Measurements from ENCODE around the gene AS3MT. TPM values are rescaled to one million over a fixed set of nuclear protein-coding genes. Genes with fewer than 3 reads are reported as not detected.

The AS3MT gene
- polyA plus RNA-seq, 1 donor (not counting 4 experiments of a cell fraction or from before 2014, with no cell fraction given), result 2.0 TPM

DNA sequence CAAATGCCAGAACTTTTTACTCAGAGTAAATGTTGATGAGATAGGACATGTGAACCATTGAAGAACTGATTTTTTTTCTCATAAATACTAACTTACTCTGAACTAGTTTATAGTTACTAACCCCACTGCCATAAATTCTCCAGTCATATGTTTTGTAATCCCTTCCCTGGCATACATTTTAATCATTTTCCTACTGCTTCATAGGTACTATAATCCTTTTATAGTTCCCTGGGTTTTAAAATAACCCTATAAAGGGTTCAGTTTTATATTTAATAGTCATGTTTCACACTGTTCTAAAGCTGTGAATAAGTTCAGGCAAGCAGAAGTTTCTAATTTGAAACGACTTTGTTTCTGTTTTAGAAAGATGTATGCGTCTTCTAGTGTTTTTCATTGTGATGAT, 77.7 kb downstream of the AS3MT start:
- Histone ChIP-seq H3K4me2 (ENCODE audit: control insufficient read depth, extremely low read depth, insufficient read depth, low read depth, low read length) (no peak overlapping the region), H2AFZ (ENCODE audit: control insufficient read depth, low read length) (no peak overlapping the region), H3K79me2 (ENCODE audit: control insufficient read depth, insufficient read depth, low read length) (no peaks in the 10 kb centered on the region), H3K9me3 (ENCODE audit: control insufficient read depth, low read depth, low read length) (no peaks in the 10 kb centered on the region), H3K9me1 (ENCODE audit: control insufficient read depth, extremely low read depth, insufficient read depth, low read length) (no peaks in the 10 kb centered on the region), H4K20me1 (ENCODE audit: control insufficient read depth, extremely low read depth, insufficient read depth, low read length) (no peaks in the 10 kb centered on the region), H3K9ac (ENCODE audit: control insufficient read depth, extremely low read depth, insufficient read depth, low read length) (no peak overlapping the region), H3K36me3 (ENCODE audit: control insufficient read depth in 2 of 2, extremely low read depth in 1 of 2, insufficient read depth in 2 of 2, low read length in 2 of 2) (no peaks in the 10 kb centered on the region), H3K4me1 (ENCODE audit: control insufficient read depth, extremely low read depth, insufficient read depth, low read length) (no peaks in the 10 kb centered on the region), H3K27ac (ENCODE audit: control insufficient read depth, insufficient read depth, low read length) (no peak overlapping the region), H3K4me3 (ENCODE audit: control insufficient read depth in 2 of 3, extremely low read depth in 1 of 3, insufficient read depth in 2 of 3, low read depth in 1 of 3, low read length in 3 of 3) (no peak overlapping the region), H3K27me3 (ENCODE audit: control insufficient read depth, extremely low read depth, insufficient read depth, low read length) (no peaks in the 10 kb centered on the region)
- TF ChIP-seq, protein P1, sequence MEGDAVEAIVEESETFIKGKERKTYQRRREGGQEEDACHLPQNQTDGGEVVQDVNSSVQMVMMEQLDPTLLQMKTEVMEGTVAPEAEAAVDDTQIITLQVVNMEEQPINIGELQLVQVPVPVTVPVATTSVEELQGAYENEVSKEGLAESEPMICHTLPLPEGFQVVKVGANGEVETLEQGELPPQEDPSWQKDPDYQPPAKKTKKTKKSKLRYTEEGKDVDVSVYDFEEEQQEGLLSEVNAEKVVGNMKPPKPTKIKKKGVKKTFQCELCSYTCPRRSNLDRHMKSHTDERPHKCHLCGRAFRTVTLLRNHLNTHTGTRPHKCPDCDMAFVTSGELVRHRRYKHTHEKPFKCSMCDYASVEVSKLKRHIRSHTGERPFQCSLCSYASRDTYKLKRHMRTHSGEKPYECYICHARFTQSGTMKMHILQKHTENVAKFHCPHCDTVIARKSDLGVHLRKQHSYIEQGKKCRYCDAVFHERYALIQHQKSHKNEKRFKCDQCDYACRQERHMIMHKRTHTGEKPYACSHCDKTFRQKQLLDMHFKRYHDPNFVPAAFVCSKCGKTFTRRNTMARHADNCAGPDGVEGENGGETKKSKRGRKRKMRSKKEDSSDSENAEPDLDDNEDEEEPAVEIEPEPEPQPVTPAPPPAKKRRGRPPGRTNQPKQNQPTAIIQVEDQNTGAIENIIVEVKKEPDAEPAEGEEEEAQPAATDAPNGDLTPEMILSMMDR (optimal IDR thresholded peaks at IDR 0.05 in 1 of 3, IDR thresholded peaks at IDR 0.05 in 1 of 3, conservative IDR thresholded peaks at IDR 0.05 in 1 of 3; ENCODE audit: extremely low read depth in 1 of 3, insufficient read depth in 2 of 3, low read length in 3 of 3), result no peak
- no peak for TF ChIP-seq EZH2 (IDR thresholded peaks at IDR 0.05; ENCODE audit: low read length)
- FAIRE-seq (no peak), DNase-seq (ENCODE audit: low read depth, low spot score) (no peak)
- dilution Hi-C loops (cut with MboI; ENCODE audit: extremely low pct_ligation_motif_present, low sequenced_read_pairs), result no loop called here

DNA sequence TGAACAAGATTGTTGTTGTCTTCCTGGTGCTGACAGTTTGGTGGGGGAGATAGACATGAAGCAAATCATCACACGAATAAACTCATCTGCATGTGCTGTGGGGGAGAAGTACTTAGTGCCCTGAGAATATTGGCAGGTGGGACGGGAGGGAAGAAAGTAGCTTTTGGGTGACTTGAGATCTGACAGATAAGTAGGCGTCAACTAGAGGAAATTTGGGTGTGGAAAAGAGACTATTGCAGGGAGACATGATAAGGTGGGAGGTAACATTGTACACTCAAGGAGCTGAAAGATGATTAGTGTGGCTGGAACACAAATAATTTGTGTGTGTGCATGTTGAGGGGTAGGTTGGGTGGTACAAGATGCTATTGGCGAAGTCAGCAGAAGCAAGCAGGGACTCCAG, 78.9 kb downstream of the AS3MT start:
- Histone ChIP-seq H3K27me3 (ENCODE audit: control insufficient read depth, extremely low read depth, insufficient read depth, low read length) (no peaks in the 10 kb centered on the region), H3K4me1 (ENCODE audit: control insufficient read depth, extremely low read depth, insufficient read depth, low read length) (no peaks in the 10 kb centered on the region), H3K9ac (ENCODE audit: control insufficient read depth, extremely low read depth, insufficient read depth, low read length) (no peak overlapping the region), H3K36me3 (ENCODE audit: control insufficient read depth in 2 of 2, extremely low read depth in 1 of 2, insufficient read depth in 2 of 2, low read length in 2 of 2) (no peaks in the 10 kb centered on the region), H3K9me1 (ENCODE audit: control insufficient read depth, extremely low read depth, insufficient read depth, low read length) (no peaks in the 10 kb centered on the region), H4K20me1 (ENCODE audit: control insufficient read depth, extremely low read depth, insufficient read depth, low read length) (no peaks in the 10 kb centered on the region), H2AFZ (ENCODE audit: control insufficient read depth, low read length) (no peak overlapping the region), H3K4me2 (ENCODE audit: control insufficient read depth, extremely low read depth, insufficient read depth, low read depth, low read length) (no peak overlapping the region), H3K27ac (ENCODE audit: control insufficient read depth, insufficient read depth, low read length) (no peak overlapping the region), H3K79me2 (ENCODE audit: control insufficient read depth, insufficient read depth, low read length) (no peaks in the 10 kb centered on the region), H3K4me3 (ENCODE audit: control insufficient read depth in 2 of 3, extremely low read depth in 1 of 3, insufficient read depth in 2 of 3, low read depth in 1 of 3, low read length in 3 of 3) (no peak overlapping the region), H3K9me3 (ENCODE audit: control insufficient read depth, low read depth, low read length) (no peaks in the 10 kb centered on the region)
- DNase-seq (ENCODE audit: low read depth, low spot score) (no peak), FAIRE-seq (no peak)
- dilution Hi-C loops (cut with MboI; ENCODE audit: extremely low pct_ligation_motif_present, low sequenced_read_pairs), result no loop called here
- no peak for TF ChIP-seq EZH2 (IDR thresholded peaks at IDR 0.05; ENCODE audit: low read length)
- TF ChIP-seq, protein P1 (optimal IDR thresholded peaks at IDR 0.05 in 1 of 3, IDR thresholded peaks at IDR 0.05 in 1 of 3, conservative IDR thresholded peaks at IDR 0.05 in 1 of 3; ENCODE audit: extremely low read depth in 1 of 3, insufficient read depth in 2 of 3, low read length in 3 of 3), result no peak

Measured in keratinocyte (primary cell).